Mesothelial cell of epicardium (in vitro differentiated cells): ENCODE results near the gene SET. TPM values are rescaled to one million over a fixed set of nuclear protein-coding genes. Genes with fewer than 3 reads are reported as not detected.
"Not testable (repeated sequence)": the region's sequence is repeated elsewhere in the genome, so short reads cannot be mapped to it uniquely, and the experiment has no call there.

Experiments used
- DNase-seq, 2 experiments: peaks; one replicate each; pipeline ENCODE4 v3.0.0; 2021; ENCODE audit warnings: low spot score in 2 of 2; ENCODE audit not compliant: unreplicated experiment in 2 of 2
- H3K27ac Mint-ChIP-seq: 2 replicates; pipeline ENCODE4 v1.8.0; 2021; ENCODE audit warnings: mixed read lengths
- H3K27me3 Mint-ChIP-seq: 2 replicates; pipeline ENCODE4 v1.8.0; 2021; ENCODE audit warnings: low read depth, mixed read lengths
- H3K36me3 Mint-ChIP-seq: 2 replicates; pipeline ENCODE4 v1.8.0; 2021; ENCODE audit warnings: mixed read lengths
- H3K4me1 Mint-ChIP-seq: 2 replicates; pipeline ENCODE4 v1.8.0; 2021; ENCODE audit warnings: mixed read lengths
- H3K4me3 Mint-ChIP-seq: 2 replicates; pipeline ENCODE4 v1.8.0; 2021; ENCODE audit warnings: mild to moderate bottlenecking, moderate library complexity, mixed read lengths
- H3K9me3 Mint-ChIP-seq: 2 replicates; pipeline ENCODE4 v1.8.0; 2021; ENCODE audit warnings: mixed read lengths
- CTCF ChIP-seq: fragments of 200-600 bp; sonication (generic); IDR thresholded peaks from one replicate; pipeline ENCODE4 v1.5.0; 2021; ENCODE audit warnings: antibody characterized with exemption; ENCODE audit not compliant: unreplicated experiment
- total RNA-seq: library from RNA; stranded (reverse); gene quantifications from 3 replicates; pipeline ENCODE4 v1.2.1, GENCODE V29; 2021

Gene SET
- total RNA-seq, result 443 to 471 TPM (median 467 TPM) in 3 replicates

GRCh38 chr9:128688501-128689292, at the start of gene SET:
SET (plus strand) TSS chr9:128689222; CDS start chr9:128689583, 361 bp downstream.
- Mint-ChIP-seq H3K27me3 (no peaks in the 10 kb centered on the region), H3K36me3 (peaks cover 16% of the 10 kb centered on the region), H3K4me1 (peaks cover 43% of the 10 kb centered on the region), H3K4me3 (peak within 1 kb of the TSS; percentile 100), H3K9me3 (no peaks in the 10 kb centered on the region), H3K27ac (peak within 1 kb of the TSS; percentile 97)
- TF ChIP-seq CTCF, result no peak
- peak; percentile 93 to 94 for DNase-seq

- DNase-seq, result no peak
- Mint-ChIP-seq H3K36me3 (peaks cover 12% of the 10 kb centered on the region), H3K27me3 (no peaks in the 10 kb centered on the region), H3K4me1 (peaks cover 3% of the 10 kb centered on the region), H3K4me3 (no peak overlapping the region), H3K27ac (no peak overlapping the region), H3K9me3 (no peaks in the 10 kb centered on the region)
- TF ChIP-seq CTCF, result no peak
These were observed 48.4 kb upstream of the SET start for GRCh38 chr9:128640603-128641002.

GRCh38 chr9:128642675-128643245, 46.3 kb upstream of the SET start:
- DNase-seq, result no peak
- Mint-ChIP-seq H3K36me3 (peaks cover 12% of the 10 kb centered on the region), H3K4me1 (no peaks in the 10 kb centered on the region), H3K27ac (peak overlapping the region; percentile 21), H3K4me3 (no peak overlapping the region), H3K9me3 (no peaks in the 10 kb centered on the region), H3K27me3 (no peaks in the 10 kb centered on the region)
- TF ChIP-seq CTCF, result no peak

- H3K9me3 Mint-ChIP-seq, result no peaks in the 10 kb centered on the region
- H3K4me3 Mint-ChIP-seq, result no peak overlapping the region
- TF ChIP-seq CTCF, result no peak
- peaks cover 8% of the 10 kb centered on the region for H3K36me3 Mint-ChIP-seq
- H3K27ac Mint-ChIP-seq, result no peak overlapping the region
- DNase-seq, result no peak
- H3K4me1 Mint-ChIP-seq, result no peaks in the 10 kb centered on the region
- H3K27me3 Mint-ChIP-seq, result no peaks in the 10 kb centered on the region
These were observed 45.3 kb upstream of the SET start for GRCh38 chr9:128643519-128644300.

GRCh38 chr9:128648206-128648605, 40.8 kb upstream of the SET start:
- DNase-seq, H3K27ac Mint-ChIP-seq, H3K36me3 Mint-ChIP-seq, H3K4me3 Mint-ChIP-seq, H3K27me3 Mint-ChIP-seq, H3K9me3 Mint-ChIP-seq, H3K4me1 Mint-ChIP-seq: not testable (repeated sequence)

- Mint-ChIP-seq H3K27me3 (no peaks in the 10 kb centered on the region), H3K36me3 (peaks cover 4% of the 10 kb centered on the region), H3K4me3 (no peak overlapping the region), H3K27ac (no peak overlapping the region), H3K9me3 (no peaks in the 10 kb centered on the region), H3K4me1 (no peaks in the 10 kb centered on the region)
- TF ChIP-seq CTCF, result no peak
- DNase-seq, result no peak
These were observed 37.2 kb upstream of the SET start for GRCh38 chr9:128651798-128652197.
